ENCODE data around the gene SORBS1.
"Not testable (repeated sequence)": the region's sequence is repeated elsewhere in the genome, so short reads cannot be mapped to it uniquely, and the experiment has no call there.

SORBS1 gene

GRCh38 chr10:95377950-95378349, 183.2 kb downstream of the SORBS1 start:
- no peak for ATAC-seq

- ATAC-seq = no peak
These were observed 185.8 kb downstream of the SORBS1 start for GRCh38 chr10:95375418-95375817.

- peak in 1 of 2 donors; percentile 66 for ATAC-seq
These were observed 186.5 kb downstream of the SORBS1 start for GRCh38 chr10:95374597-95375209.

- no peak for ATAC-seq
These were observed 187.5 kb downstream of the SORBS1 start for GRCh38 chr10:95373660-95374059.

- no peak for ATAC-seq
These were observed 196.8 kb downstream of the SORBS1 start for GRCh38 chr10:95364342-95364741.

GRCh38 chr10:95363303-95363912, 197.8 kb downstream of the SORBS1 start:
- peak; percentile 51 to 67 for ATAC-seq

GRCh38 chr10:95360122-95360714, 201.0 kb downstream of the SORBS1 start:
- ATAC-seq = no peak

GRCh38 chr10:95359466-95359865, 201.7 kb downstream of the SORBS1 start:
- ATAC-seq = no peak

GRCh38 chr10:95356190-95356955, 204.8 kb downstream of the SORBS1 start:
- no peak for ATAC-seq

- ATAC-seq = no peak
These were observed 205.9 kb downstream of the SORBS1 start for GRCh38 chr10:95355301-95355700.

GRCh38 chr10:95354110-95354509, 207.1 kb downstream of the SORBS1 start:
- no peak for ATAC-seq

- ATAC-seq = no peak
These were observed 208.0 kb downstream of the SORBS1 start for GRCh38 chr10:95353123-95353522.

- no peak for ATAC-seq
These were observed 208.5 kb downstream of the SORBS1 start for GRCh38 chr10:95352684-95353083.

GRCh38 chr10:95350830-95351228, 210.3 kb downstream of the SORBS1 start:
- ATAC-seq = no peak

GRCh38 chr10:95350219-95350829, 210.8 kb downstream of the SORBS1 start:
- ATAC-seq = no peak

- ATAC-seq = not testable (repeated sequence)
These were observed 213.8 kb downstream of the SORBS1 start for GRCh38 chr10:95347402-95347766.

- ATAC-seq = no peak
These were observed 214.3 kb downstream of the SORBS1 start for GRCh38 chr10:95346715-95347401.

GRCh38 chr10:95343573-95343972, 217.6 kb downstream of the SORBS1 start:
- ATAC-seq = no peak

- ATAC-seq = no peak
These were observed 219.4 kb downstream of the SORBS1 start for GRCh38 chr10:95341716-95342130.

- no peak for ATAC-seq
These were observed 221.3 kb downstream of the SORBS1 start for GRCh38 chr10:95339863-95340262.

- no peak for ATAC-seq
These were observed 223.6 kb downstream of the SORBS1 start for GRCh38 chr10:95337423-95338160.

GRCh38 chr10:95336702-95337101, 224.5 kb downstream of the SORBS1 start:
- ATAC-seq = no peak

Data from activated CD4-positive, CD25-positive, alpha-beta regulatory T cell treated with anti-CD3 and anti-CD28 coated beads, Interleukin-2, amount 50 U/mL, for 24 hours (primary cell).